Measurements from ENCODE around the gene EBPL. TPM values are rescaled to one million over a fixed set of nuclear protein-coding genes. Genes with fewer than 3 reads are reported as not detected.

The EBPL gene
- total RNA-seq, 2 donors from 2014 or later, result 95.4 to 114 TPM

- Histone ChIP-seq H3K4me1 (replicated peaks) (peaks cover 4% of the 10 kb centered on the region), H3K27me3 (replicated peaks; ENCODE audit: insufficient read depth) (no peaks in the 10 kb centered on the region), H3K9me3 (no peaks in the 10 kb centered on the region), H3K36me3 (no peaks in the 10 kb centered on the region), H3K27ac (peak overlapping the region; percentile 78 to 83), H3K4me3 (peak overlapping the region; percentile 59 to 78)
- TF ChIP-seq POLR2AphosphoS5 (IDR thresholded peaks at IDR 0.05) (peak; percentile 2), CTCF (IDR thresholded peaks at IDR 0.05) (no peak)
- WGBS, result 5% methylated on average over 17 of the region's 17 CpGs
- DNase-seq (ENCODE audit: low spot score), result peak; percentile 73
- intact Hi-C loops (cut with DNase I), result loop anchor here (2.0 kb wide), 1 partner anchor 102 kb away; the partner anchor contains the start of gene KPNA3
Measured at GRCh38 chr13:49690133-49690994, 922 bp downstream of the EBPL start.

GRCh38 chr13:49683489-49683888, 7.8 kb downstream of the EBPL start:
- Histone ChIP-seq H3K27me3 (replicated peaks; ENCODE audit: insufficient read depth) (no peaks in the 10 kb centered on the region), H3K36me3 (no peaks in the 10 kb centered on the region), H3K9me3 (no peaks in the 10 kb centered on the region), H3K4me1 (replicated peaks) (no peaks in the 10 kb centered on the region), H3K4me3 (no peak overlapping the region), H3K27ac (no peak overlapping the region)
- WGBS, result 77% methylated on average over 6 of the region's 6 CpGs
- DNase-seq (ENCODE audit: low spot score), result no peak
- intact Hi-C loops (cut with DNase I), result no loop called here
- TF ChIP-seq POLR2A (IDR thresholded peaks at IDR 0.05), result no peak
- TF ChIP-seq CTCF (IDR thresholded peaks at IDR 0.05), result no peak
- TF ChIP-seq POLR2AphosphoS5 (IDR thresholded peaks at IDR 0.05), result no peak

- 39% methylated on average over 4 of the region's 4 CpGs for WGBS
- Histone ChIP-seq H3K27ac (no peak overlapping the region), H3K4me3 (no peak overlapping the region), H3K36me3 (no peaks in the 10 kb centered on the region), H3K27me3 (replicated peaks; ENCODE audit: insufficient read depth) (no peaks in the 10 kb centered on the region), H3K9me3 (no peaks in the 10 kb centered on the region), H3K4me1 (replicated peaks) (no peaks in the 10 kb centered on the region)
- TF ChIP-seq POLR2AphosphoS5 (IDR thresholded peaks at IDR 0.05), result no peak
- no peak for DNase-seq (ENCODE audit: low spot score)
- intact Hi-C loops (cut with DNase I), result no loop called here
Measured at GRCh38 chr13:49681842-49682435, 9.3 kb downstream of the EBPL start.

DNA sequence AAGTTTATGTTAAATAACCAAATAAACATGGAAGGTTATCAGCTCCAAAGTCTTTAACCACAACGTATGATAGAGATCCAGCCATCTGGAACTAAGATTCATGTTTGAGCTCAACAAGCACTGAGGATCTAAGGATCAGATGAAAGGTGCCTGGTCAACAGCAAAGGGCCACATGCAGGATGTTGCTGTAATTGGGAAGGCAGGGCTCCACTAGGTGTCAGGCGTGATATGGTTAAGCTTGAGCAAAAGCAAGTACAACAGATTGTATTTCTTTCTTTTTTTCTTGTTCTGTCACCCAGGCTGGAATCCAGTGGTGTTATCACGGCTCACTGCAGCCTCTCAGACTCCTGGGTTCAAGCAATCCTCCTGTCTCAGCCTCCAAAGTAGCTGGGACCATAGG, 12.0 kb downstream of the EBPL start:
- no peak overlapping the region for H3K27ac ChIP-seq
- intact Hi-C loops (cut with DNase I), result no loop called here
- no peaks in the 10 kb centered on the region for H3K4me1 ChIP-seq (replicated peaks)
- no peaks in the 10 kb centered on the region for H3K36me3 ChIP-seq
- 72% methylated on average over 3 of the region's 3 CpGs for WGBS
- H3K27me3 ChIP-seq (replicated peaks; ENCODE audit: insufficient read depth), result no peaks in the 10 kb centered on the region
- no peak for DNase-seq (ENCODE audit: low spot score)
- no peak overlapping the region for H3K4me3 ChIP-seq
- TF ChIP-seq CTCF (IDR thresholded peaks at IDR 0.05), result no peak
- no peak for TF ChIP-seq POLR2AphosphoS5 (IDR thresholded peaks at IDR 0.05)
- no peak for TF ChIP-seq POLR2A (IDR thresholded peaks at IDR 0.05)
- no peaks in the 10 kb centered on the region for H3K9me3 ChIP-seq

GRCh38 chr13:49678191-49678914, 12.9 kb downstream of the EBPL start:
- Histone ChIP-seq H3K36me3 (no peaks in the 10 kb centered on the region), H3K27me3 (replicated peaks; ENCODE audit: insufficient read depth) (no peaks in the 10 kb centered on the region), H3K4me3 (no peak overlapping the region), H3K27ac (no peak overlapping the region), H3K4me1 (replicated peaks) (no peaks in the 10 kb centered on the region), H3K9me3 (no peaks in the 10 kb centered on the region)
- DNase-seq (ENCODE audit: low spot score), result no peak
- 94% methylated on average over 46 of the region's 48 CpGs for WGBS
- intact Hi-C loops (cut with DNase I), result no loop called here
- TF ChIP-seq CTCF (IDR thresholded peaks at IDR 0.05), result no peak
- no peak for TF ChIP-seq POLR2A (IDR thresholded peaks at IDR 0.05)
- TF ChIP-seq POLR2AphosphoS5 (IDR thresholded peaks at IDR 0.05), result no peak
